PC-9 (cell line): Measurements from ENCODE around the gene TMEM135. TPM values are rescaled to one million over a fixed set of nuclear protein-coding genes. Genes with fewer than 3 reads are reported as not detected.
A peak's percentile ranks its signal among the peaks of the same experiment; 100 is the strongest.

Experiments
- BruUV-seq: library from RNA; stranded (reverse); fragments of 400-500 nt; replicated peaks from 2 replicates; lab custom pipeline; 2021; lab: Mats Ljungman, UMichigan
- CTCF ChIA-PET: fragments of 300-600 bp; sonication (Branson Sonifier 250); formaldehyde crosslinking; loops from one replicate; lab custom pipeline; 2022; ENCODE audit warnings: antibody characterized with exemption; lab: Charles Lee
- POLR2A ChIA-PET: fragments of 300-600 bp; sonication (Branson Sonifier 250); formaldehyde crosslinking; loops from one replicate; lab custom pipeline; 2022; ENCODE audit warnings: antibody characterized with exemption; ENCODE audit not compliant: unreplicated experiment; lab: Charles Lee
- DNase-seq, 2 experiments: peaks; one replicate each; pipeline versions ENCODE4 v3.0.0 to v3.0.0-alpha.2; 2015 to 2022; ENCODE audit warnings: mixed read lengths in 1 of 2
- H2AFZ ChIP-seq: fragments of 200-600 bp; sonication (generic); 2 replicates; pipeline ENCODE4 v1.8.1; 2017; ENCODE audit warnings: antibody characterized with exemption
- H3F3A ChIP-seq: fragments of 200-600 bp; sonication (generic); 2 replicates; pipeline ENCODE4 v1.8.1; 2017; ENCODE audit warnings: antibody characterized with exemption, mild to moderate bottlenecking, low read depth; ENCODE audit not compliant: insufficient read depth
- H3K27ac ChIP-seq: fragments of 200-600 bp; sonication (generic); 2 replicates; pipeline ENCODE4 v1.6.1; 2016; ENCODE audit warnings: mixed run types
- H3K27me3 ChIP-seq: fragments of 200-600 bp; sonication (generic); 2 replicates; pipeline ENCODE4 v1.6.1; 2016; ENCODE audit warnings: low read depth, mixed run types; ENCODE audit not compliant: insufficient read depth
- H3K36me3 ChIP-seq: fragments of 200-600 bp; sonication (generic); 2 replicates; pipeline ENCODE4 v1.6.1; 2016; ENCODE audit warnings: low read depth, mixed run types
- H3K4me1 ChIP-seq: fragments of 200-600 bp; sonication (generic); replicated peaks from 2 replicates; pipeline ENCODE4 v1.6.1; 2016; ENCODE audit warnings: mixed run types; ENCODE audit not compliant: insufficient read depth
- H3K4me2 ChIP-seq: fragments of 200-600 bp; sonication (generic); 2 replicates; pipeline ENCODE4 v1.6.1; 2017; ENCODE audit warnings: mixed run types
- H3K4me3 ChIP-seq: fragments of 200-600 bp; sonication (generic); 2 replicates; pipeline ENCODE4 v1.6.1; 2016; ENCODE audit warnings: mixed run types
- H3K79me2 ChIP-seq: fragments of 200-600 bp; sonication (generic); 2 replicates; pipeline ENCODE4 v1.6.1; 2017; ENCODE audit warnings: low read depth, mixed run types
- H3K9me2 ChIP-seq: fragments of 200-600 bp; sonication (generic); 2 replicates; pipeline ENCODE4 v1.8.1; 2017; ENCODE audit warnings: mild to moderate bottlenecking; ENCODE audit not compliant: insufficient read depth
- H3K9me3 ChIP-seq: fragments of 200-600 bp; sonication (generic); 2 replicates; pipeline ENCODE4 v1.8.1; 2016; ENCODE audit warnings: low read depth; ENCODE audit not compliant: insufficient read depth
- H4K20me1 ChIP-seq: fragments of 200-600 bp; sonication (generic); 2 replicates; pipeline ENCODE4 v1.8.1; 2017; ENCODE audit not compliant: insufficient read depth
- CTCF ChIP-seq: fragments of 200-600 bp; sonication (generic); conservative IDR thresholded peaks from 2 replicates; pipeline ENCODE4 v1.6.1; 2017; ENCODE audit warnings: mixed run types, antibody characterized with exemption, mild to moderate bottlenecking, moderate library complexity
- EZH2 ChIP-seq: fragments of 200-600 bp; sonication (generic); IDR thresholded peaks from 2 replicates; pipeline ENCODE4 v1.8.0; 2017; ENCODE audit warnings: antibody characterized with exemption, low read depth
- intact Hi-C: fragments of 100-400 bp; cut with micrococcal nuclease; formaldehyde crosslinking; loops from one replicate; pipeline ENCODE4 v1.10.0; 2022; ENCODE audit not compliant: unreplicated experiment
- total RNA-seq: library from RNA; stranded (reverse); gene quantifications from 2 replicates; pipeline ENCODE4 v1.2.3, GENCODE V29; 2021

Gene TMEM135
- total RNA-seq, 1 experiment from 2014 or later: 42.0 TPM

GRCh38 chr11:87173185-87174039 lies 135.7 kb downstream of the TMEM135 start:
- ChIA-PET POLR2A (no interaction called here), CTCF (no interaction called here)
- Histone ChIP-seq H3K9me2 (no peaks in the 10 kb centered on the region), H4K20me1 (no peaks in the 10 kb centered on the region), H2AFZ (no peak overlapping the region), H3K27ac (peak overlapping the region; percentile 74), H3K4me3 (0 out of 2 replicates have a peak overlapping the region, but pooled peaks have one; percentile 19), H3K4me2 (peak overlapping the region; percentile 72), H3K79me2 (0 out of 2 replicates have a peak, but pooled peaks cover 5% of the 10 kb centered on the region), H3K36me3 (0 out of 2 replicates have a peak, but pooled peaks cover 6% of the 10 kb centered on the region), H3F3A (peaks cover 15% of the 10 kb centered on the region), H3K27me3 (no peaks in the 10 kb centered on the region), H3K4me1 (peaks cover 40% of the 10 kb centered on the region), H3K9me3 (0 out of 2 replicates have a peak, but pooled peaks cover under 1% of the 10 kb centered on the region)
- BruUV-seq: no TSS peak
- no peak for TF ChIP-seq EZH2
- no peak for TF ChIP-seq CTCF
- intact Hi-C loops: no loop called here
- DNase-seq: peak in 1 of 2 experiments; percentile 83

GRCh38 chr11:87174870-87175269 lies 137.1 kb downstream of the TMEM135 start:
- CTCF ChIA-PET: no interaction called here
- intact Hi-C loops: no loop called here
- no peak overlapping the region for H3K4me3 ChIP-seq

GRCh38 chr11:87176044-87176443 lies 138.3 kb downstream of the TMEM135 start:
- Histone ChIP-seq H3K27me3 (no peaks in the 10 kb centered on the region), H3K27ac (no peak overlapping the region), H3K79me2 (no peaks in the 10 kb centered on the region), H3K9me2 (no peaks in the 10 kb centered on the region), H4K20me1 (no peaks in the 10 kb centered on the region), H3K9me3 (0 out of 2 replicates have a peak, but pooled peaks cover 4% of the 10 kb centered on the region), H2AFZ (no peak overlapping the region), H3K4me1 (peaks cover 40% of the 10 kb centered on the region), H3K4me2 (no peak overlapping the region), H3K4me3 (no peak overlapping the region), H3F3A (peaks cover 15% of the 10 kb centered on the region), H3K36me3 (0 out of 2 replicates have a peak, but pooled peaks cover 6% of the 10 kb centered on the region)
- intact Hi-C loops: no loop called here
- ChIA-PET CTCF (no interaction called here), POLR2A (no interaction called here)
- TF ChIP-seq EZH2 (no peak), CTCF (no peak)
- no TSS peak for BruUV-seq
- DNase-seq: peak in 1 of 2 experiments; percentile 63

More at GRCh38 chr11:87174870-87175269, 137.1 kb downstream of the TMEM135 start:
- BruUV-seq: no TSS peak
- Histone ChIP-seq H3K4me2 (no peak overlapping the region), H3F3A (peaks cover 15% of the 10 kb centered on the region), H3K27me3 (no peaks in the 10 kb centered on the region), H3K4me1 (peaks cover 40% of the 10 kb centered on the region), H3K27ac (no peak overlapping the region), H3K9me2 (no peaks in the 10 kb centered on the region), H2AFZ (no peak overlapping the region), H3K79me2 (no peaks in the 10 kb centered on the region), H4K20me1 (no peaks in the 10 kb centered on the region), H3K9me3 (0 out of 2 replicates have a peak, but pooled peaks cover 4% of the 10 kb centered on the region), H3K36me3 (0 out of 2 replicates have a peak, but pooled peaks cover 6% of the 10 kb centered on the region)
- POLR2A ChIA-PET: interaction anchor here (0.7 kb wide), 1 partner anchor 1551 kb away, joined by 6 read pairs; no protein-coding TSS in a partner anchor
- no peak for DNase-seq
- no peak for TF ChIP-seq CTCF
- no peak for TF ChIP-seq EZH2
